ENCODE results near the gene GRID1.

GRID1 gene

DNA sequence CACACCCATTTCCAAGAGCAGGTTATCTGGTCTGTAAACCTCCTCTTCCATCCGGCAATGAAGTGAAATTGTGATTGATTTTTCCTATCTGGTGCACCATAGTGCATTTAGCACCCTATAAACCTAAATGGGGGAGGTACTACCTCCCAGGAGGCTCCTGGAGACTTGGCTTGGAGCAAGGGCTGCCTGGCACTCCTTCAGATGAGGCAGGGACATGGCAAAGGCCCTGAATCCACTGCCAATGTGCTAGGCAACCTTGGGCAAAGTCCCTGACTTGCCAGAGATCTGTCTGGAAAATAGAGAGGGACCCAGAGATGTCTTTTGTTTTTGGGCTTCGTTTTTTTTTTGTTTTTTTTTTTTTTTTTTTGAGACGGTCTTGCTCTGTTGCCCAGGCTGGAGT is 6.7 kb upstream of the GRID1 start:
- 0 out of 2 replicates have a peak, but pooled peaks cover 6% of the 10 kb centered on the region for H3K27me3 ChIP-seq (replicated peaks; ENCODE audit: insufficient read depth, low read length)
- no peak for DNase-seq
- no peaks in the 10 kb centered on the region for H3K79me2 ChIP-seq (ENCODE audit: low read length)
- no peak overlapping the region for H3K4me2 ChIP-seq (ENCODE audit: low read depth, low read length)
- H3K9me3 ChIP-seq (replicated peaks; ENCODE audit: insufficient read depth, low read length) = no peaks in the 10 kb centered on the region
- H3K4me1 ChIP-seq (ENCODE audit: low read length) = no peaks in the 10 kb centered on the region
- no peaks in the 10 kb centered on the region for H3K36me3 ChIP-seq (replicated peaks; ENCODE audit: insufficient read depth, low read length)
- no peaks in the 10 kb centered on the region for H3F3A ChIP-seq (ENCODE audit: insufficient read depth, low read length)
- no peaks in the 10 kb centered on the region for H3K9me2 ChIP-seq (replicated peaks; ENCODE audit: insufficient read depth, low read length)
- H3K27ac ChIP-seq (ENCODE audit: low read length) = no peak overlapping the region
- TF ChIP-seq, protein P1, sequence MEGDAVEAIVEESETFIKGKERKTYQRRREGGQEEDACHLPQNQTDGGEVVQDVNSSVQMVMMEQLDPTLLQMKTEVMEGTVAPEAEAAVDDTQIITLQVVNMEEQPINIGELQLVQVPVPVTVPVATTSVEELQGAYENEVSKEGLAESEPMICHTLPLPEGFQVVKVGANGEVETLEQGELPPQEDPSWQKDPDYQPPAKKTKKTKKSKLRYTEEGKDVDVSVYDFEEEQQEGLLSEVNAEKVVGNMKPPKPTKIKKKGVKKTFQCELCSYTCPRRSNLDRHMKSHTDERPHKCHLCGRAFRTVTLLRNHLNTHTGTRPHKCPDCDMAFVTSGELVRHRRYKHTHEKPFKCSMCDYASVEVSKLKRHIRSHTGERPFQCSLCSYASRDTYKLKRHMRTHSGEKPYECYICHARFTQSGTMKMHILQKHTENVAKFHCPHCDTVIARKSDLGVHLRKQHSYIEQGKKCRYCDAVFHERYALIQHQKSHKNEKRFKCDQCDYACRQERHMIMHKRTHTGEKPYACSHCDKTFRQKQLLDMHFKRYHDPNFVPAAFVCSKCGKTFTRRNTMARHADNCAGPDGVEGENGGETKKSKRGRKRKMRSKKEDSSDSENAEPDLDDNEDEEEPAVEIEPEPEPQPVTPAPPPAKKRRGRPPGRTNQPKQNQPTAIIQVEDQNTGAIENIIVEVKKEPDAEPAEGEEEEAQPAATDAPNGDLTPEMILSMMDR (IDR thresholded peaks at IDR 0.05; ENCODE audit: low read length) = no peak
- no peak for TF ChIP-seq EZH2phosphoT487 (IDR thresholded peaks at IDR 0.05; ENCODE audit: low read length)
- no peak for TF ChIP-seq EZH2 (optimal IDR thresholded peaks at IDR 0.05; ENCODE audit: low read depth, low read length)
- H2AFZ ChIP-seq (ENCODE audit: low read length) = no peak overlapping the region
- no peaks in the 10 kb centered on the region for H4K20me1 ChIP-seq (ENCODE audit: insufficient read depth, low read length)
- H3K9ac ChIP-seq (ENCODE audit: low read length) = no peak overlapping the region
- no peak overlapping the region for H3K4me3 ChIP-seq (ENCODE audit: low read length)

DNA sequence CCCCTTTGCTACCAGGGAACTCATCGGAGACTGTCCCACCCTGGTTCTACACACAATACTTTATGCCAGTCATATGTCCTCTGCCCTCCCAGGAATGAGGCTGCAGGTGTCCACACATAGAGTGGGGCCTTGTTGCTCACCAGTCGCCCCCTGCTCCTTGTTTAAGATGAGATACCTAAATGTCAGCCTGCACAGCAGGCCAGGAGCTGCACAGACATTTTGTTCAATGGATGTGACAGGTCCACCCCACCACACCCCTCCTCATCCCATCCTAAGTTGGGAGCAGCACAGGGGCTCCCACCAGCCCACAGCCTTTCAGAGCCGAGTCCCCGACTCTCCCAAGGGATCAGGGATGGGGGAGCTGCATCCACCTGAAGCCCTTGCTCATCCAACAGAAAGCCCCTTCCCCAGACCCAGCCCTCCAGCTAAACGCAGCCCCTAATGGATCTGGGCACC is 6.2 kb upstream of the GRID1 start:
- Histone ChIP-seq H2AFZ (ENCODE audit: low read length) (no peak overlapping the region), H3K4me1 (ENCODE audit: low read length) (no peaks in the 10 kb centered on the region), H3K36me3 (replicated peaks; ENCODE audit: insufficient read depth, low read length) (no peaks in the 10 kb centered on the region), H3K27ac (ENCODE audit: low read length) (no peak overlapping the region), H3K9ac (ENCODE audit: low read length) (no peak overlapping the region), H3K79me2 (ENCODE audit: low read length) (no peaks in the 10 kb centered on the region), H3K9me3 (replicated peaks; ENCODE audit: insufficient read depth, low read length) (no peaks in the 10 kb centered on the region), H4K20me1 (ENCODE audit: insufficient read depth, low read length) (no peaks in the 10 kb centered on the region), H3K27me3 (replicated peaks; ENCODE audit: insufficient read depth, low read length) (peaks cover 10% of the 10 kb centered on the region), H3K4me2 (ENCODE audit: low read depth, low read length) (no peak overlapping the region), H3K4me3 (ENCODE audit: low read length) (no peak overlapping the region), H3F3A (ENCODE audit: insufficient read depth, low read length) (no peaks in the 10 kb centered on the region), H3K9me2 (replicated peaks; ENCODE audit: insufficient read depth, low read length) (no peaks in the 10 kb centered on the region)
- no peak for DNase-seq
- TF ChIP-seq EZH2 (optimal IDR thresholded peaks at IDR 0.05; ENCODE audit: low read depth, low read length) = no peak

- Histone ChIP-seq H3K27me3 (replicated peaks; ENCODE audit: insufficient read depth, low read length) (peaks cover 15% of the 10 kb centered on the region), H3F3A (ENCODE audit: insufficient read depth, low read length) (no peaks in the 10 kb centered on the region)
Measured at GRCh38 chr10:86372119-86372783, 5.7 kb upstream of the GRID1 start.

More at GRCh38 chr10:86372119-86372783, 5.7 kb upstream of the GRID1 start:
- H3K4me3 ChIP-seq (ENCODE audit: low read length) = no peak overlapping the region
- TF ChIP-seq EZH2phosphoT487 (IDR thresholded peaks at IDR 0.05; ENCODE audit: low read length) (no peak), EZH2 (optimal IDR thresholded peaks at IDR 0.05; ENCODE audit: low read depth, low read length) (no peak)
- TF ChIP-seq, protein P1 (IDR thresholded peaks at IDR 0.05; ENCODE audit: low read length) = no peak
- no peak overlapping the region for H3K27ac ChIP-seq (ENCODE audit: low read length)
- no peak overlapping the region for H3K4me2 ChIP-seq (ENCODE audit: low read depth, low read length)
- H3K9me2 ChIP-seq (replicated peaks; ENCODE audit: insufficient read depth, low read length) = no peaks in the 10 kb centered on the region
- H3K9me3 ChIP-seq (replicated peaks; ENCODE audit: insufficient read depth, low read length) = no peaks in the 10 kb centered on the region
- no peak overlapping the region for H2AFZ ChIP-seq (ENCODE audit: low read length)
- no peak for DNase-seq
- H4K20me1 ChIP-seq (ENCODE audit: insufficient read depth, low read length) = no peaks in the 10 kb centered on the region
- no peak overlapping the region for H3K9ac ChIP-seq (ENCODE audit: low read length)
- H3K79me2 ChIP-seq (ENCODE audit: low read length) = no peaks in the 10 kb centered on the region
- H3K36me3 ChIP-seq (replicated peaks; ENCODE audit: insufficient read depth, low read length) = no peaks in the 10 kb centered on the region
- H3K4me1 ChIP-seq (ENCODE audit: low read length) = no peaks in the 10 kb centered on the region
